ENCODE measurements around the gene MED27. TPM values are rescaled to one million over a fixed set of nuclear protein-coding genes. Genes with fewer than 3 reads are reported as not detected.

Gene MED27
- total and polyA plus RNA-seq, 9 of the 15 experiments (the other 6 are each of a cell fraction or from before 2014, with no cell fraction given), result 24.4 to 91.0 (median 36.1) TPM

DNA sequence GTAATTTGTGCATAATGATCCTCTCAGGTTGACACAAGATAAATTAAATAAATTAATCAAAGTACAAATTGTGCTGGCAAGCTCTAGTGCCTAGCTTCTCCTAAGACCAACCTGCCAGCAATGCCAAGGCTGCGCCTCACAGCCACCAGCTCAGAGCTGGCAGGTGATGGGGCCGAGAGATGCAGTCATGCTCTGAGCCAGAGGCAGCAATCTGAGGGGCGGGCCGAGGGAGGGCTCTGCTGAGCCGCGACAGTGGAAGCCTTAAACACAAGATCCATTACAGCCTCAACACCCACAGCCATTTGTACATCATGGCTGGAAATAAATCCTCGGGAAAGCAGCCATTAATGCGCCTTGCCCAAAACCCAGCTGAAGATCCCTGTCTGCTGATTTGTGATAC, 20.3 kb downstream of the MED27 start:
- H3K4me2 ChIP-seq (ENCODE audit: insufficient read depth, low read length), result no peak overlapping the region
- WGBS (ENCODE audit: insufficient coverage, low coverage, missing lambda C conversion rate), result 90% methylated on average over 8 of the region's 8 CpGs
- 0 out of 3 replicates have a peak, but pooled peaks cover 3% of the 10 kb centered on the region for H3K36me3 ChIP-seq (ENCODE audit: control insufficient read depth, insufficient read depth, low read length)
- in situ Hi-C loops (cut with MboI), result no loop called here
- no peaks in the 10 kb centered on the region for H3K9me1 ChIP-seq (ENCODE audit: control insufficient read depth, insufficient read depth, low read length)
- no peaks in the 10 kb centered on the region for H3K27me3 ChIP-seq (ENCODE audit: control insufficient read depth in 2 of 2, insufficient read depth in 2 of 2, low read length in 2 of 2)
- H3K27ac ChIP-seq (ENCODE audit: extremely low read depth, low read depth, low read length), result no peak overlapping the region
- POLR2A ChIA-PET, result interaction anchor here (0.6 kb wide), 1 partner anchor 32 kb away, joined by 3 read pairs; no protein-coding TSS in a partner anchor
- peaks cover 0 to 4% of the 10 kb centered on the region in 2 experiments; a peak in 2 of 5 replicates for H3K4me1 ChIP-seq (replicated peaks in 1 of 2; ENCODE audit: control insufficient read depth in 2 of 2, insufficient read depth in 2 of 2, low read length in 2 of 2)
- intact Hi-C loops (cut with micrococcal nuclease), result no loop called here
- H3K9ac ChIP-seq (ENCODE audit: insufficient read depth in 1 of 2, low read depth in 2 of 2, low read length in 2 of 2), result no peak overlapping the region
- no peak overlapping the region for H3K4me3 ChIP-seq
- CTCF ChIA-PET (ENCODE audit: low intra/inter-chr PET ratio), result no interaction called here
- no peak for ATAC-seq
- H3K79me2 ChIP-seq (ENCODE audit: control insufficient read depth, insufficient read depth, low read length), result peaks cover 28% of the 10 kb centered on the region
- no peak overlapping the region for H2AFZ ChIP-seq (ENCODE audit: low read depth, low read length)
- H4K20me1 ChIP-seq (replicated peaks; ENCODE audit: control insufficient read depth, insufficient read depth, low read length), result peaks cover 7% of the 10 kb centered on the region; the same call in 1 of the 2 replicates
- no peak for DNase-seq (ENCODE audit: extremely low read depth in 1 of 4, low spot score in 3 of 4)
- FAIRE-seq, result no peak
- H3K9me3 ChIP-seq (replicated peaks; ENCODE audit: control insufficient read depth, insufficient read depth, low read depth, low read length), result no peaks in the 10 kb centered on the region
- BruUV-seq (replicated peaks), result no TSS peak
- TF ChIP-seq BMI1 (IDR thresholded peaks at IDR 0.05; ENCODE audit: low read length), result no peak
- no peak for TF ChIP-seq NR1H2 (CRISPR knock-in tag; IDR thresholded peaks at IDR 0.05)
- no peak for TF ChIP-seq SLC30A9 (CRISPR knock-in tag; IDR thresholded peaks at IDR 0.05)
- TF ChIP-seq, protein P1, sequence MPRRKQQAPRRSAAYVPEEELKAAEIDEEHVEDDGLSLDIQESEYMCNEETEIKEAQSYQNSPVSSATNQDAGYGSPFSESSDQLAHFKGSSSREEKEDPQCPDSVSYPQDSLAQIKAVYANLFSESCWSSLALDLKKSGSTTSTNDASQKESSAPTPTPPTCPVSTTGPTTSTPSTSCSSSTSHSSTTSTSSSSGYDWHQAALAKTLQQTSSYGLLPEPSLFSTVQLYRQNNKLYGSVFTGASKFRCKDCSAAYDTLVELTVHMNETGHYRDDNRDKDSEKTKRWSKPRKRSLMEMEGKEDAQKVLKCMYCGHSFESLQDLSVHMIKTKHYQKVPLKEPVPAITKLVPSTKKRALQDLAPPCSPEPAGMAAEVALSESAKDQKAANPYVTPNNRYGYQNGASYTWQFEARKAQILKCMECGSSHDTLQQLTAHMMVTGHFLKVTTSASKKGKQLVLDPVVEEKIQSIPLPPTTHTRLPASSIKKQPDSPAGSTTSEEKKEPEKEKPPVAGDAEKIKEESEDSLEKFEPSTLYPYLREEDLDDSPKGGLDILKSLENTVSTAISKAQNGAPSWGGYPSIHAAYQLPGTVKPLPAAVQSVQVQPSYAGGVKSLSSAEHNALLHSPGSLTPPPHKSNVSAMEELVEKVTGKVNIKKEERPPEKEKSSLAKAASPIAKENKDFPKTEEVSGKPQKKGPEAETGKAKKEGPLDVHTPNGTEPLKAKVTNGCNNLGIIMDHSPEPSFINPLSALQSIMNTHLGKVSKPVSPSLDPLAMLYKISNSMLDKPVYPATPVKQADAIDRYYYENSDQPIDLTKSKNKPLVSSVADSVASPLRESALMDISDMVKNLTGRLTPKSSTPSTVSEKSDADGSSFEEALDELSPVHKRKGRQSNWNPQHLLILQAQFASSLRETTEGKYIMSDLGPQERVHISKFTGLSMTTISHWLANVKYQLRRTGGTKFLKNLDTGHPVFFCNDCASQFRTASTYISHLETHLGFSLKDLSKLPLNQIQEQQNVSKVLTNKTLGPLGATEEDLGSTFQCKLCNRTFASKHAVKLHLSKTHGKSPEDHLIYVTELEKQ (CRISPR knock-in tag; IDR thresholded peaks at IDR 0.05), result no peak
- no peak for TF ChIP-seq PPARD (CRISPR knock-in tag; IDR thresholded peaks at IDR 0.05)
- TF ChIP-seq ZFPM2 (CRISPR knock-in tag; IDR thresholded peaks at IDR 0.05), result no peak
- TF ChIP-seq, protein P2, sequence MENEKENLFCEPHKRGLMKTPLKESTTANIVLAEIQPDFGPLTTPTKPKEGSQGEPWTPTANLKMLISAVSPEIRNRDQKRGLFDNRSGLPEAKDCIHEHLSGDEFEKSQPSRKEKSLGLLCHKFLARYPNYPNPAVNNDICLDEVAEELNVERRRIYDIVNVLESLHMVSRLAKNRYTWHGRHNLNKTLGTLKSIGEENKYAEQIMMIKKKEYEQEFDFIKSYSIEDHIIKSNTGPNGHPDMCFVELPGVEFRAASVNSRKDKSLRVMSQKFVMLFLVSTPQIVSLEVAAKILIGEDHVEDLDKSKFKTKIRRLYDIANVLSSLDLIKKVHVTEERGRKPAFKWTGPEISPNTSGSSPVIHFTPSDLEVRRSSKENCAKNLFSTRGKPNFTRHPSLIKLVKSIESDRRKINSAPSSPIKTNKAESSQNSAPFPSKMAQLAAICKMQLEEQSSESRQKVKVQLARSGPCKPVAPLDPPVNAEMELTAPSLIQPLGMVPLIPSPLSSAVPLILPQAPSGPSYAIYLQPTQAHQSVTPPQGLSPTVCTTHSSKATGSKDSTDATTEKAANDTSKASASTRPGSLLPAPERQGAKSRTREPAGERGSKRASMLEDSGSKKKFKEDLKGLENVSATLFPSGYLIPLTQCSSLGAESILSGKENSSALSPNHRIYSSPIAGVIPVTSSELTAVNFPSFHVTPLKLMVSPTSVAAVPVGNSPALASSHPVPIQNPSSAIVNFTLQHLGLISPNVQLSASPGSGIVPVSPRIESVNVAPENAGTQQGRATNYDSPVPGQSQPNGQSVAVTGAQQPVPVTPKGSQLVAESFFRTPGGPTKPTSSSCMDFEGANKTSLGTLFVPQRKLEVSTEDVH (IDR thresholded peaks at IDR 0.05; ENCODE audit: low read depth, partially characterized antibody), result no peak
- no peak for TF ChIP-seq NFIC (IDR thresholded peaks at IDR 0.05)
- TF ChIP-seq NR4A1 (CRISPR knock-in tag; IDR thresholded peaks at IDR 0.05), result no peak
- no peak for TF ChIP-seq NR4A1 (tag; IDR thresholded peaks at IDR 0.05)
- no peak for TF ChIP-seq FOXK1 (CRISPR knock-in tag; IDR thresholded peaks at IDR 0.05; ENCODE audit: borderline replicate concordance)
- no peak for TF ChIP-seq KLF6 (CRISPR knock-in tag; IDR thresholded peaks at IDR 0.05; ENCODE audit: borderline replicate concordance)
- TF ChIP-seq ZFP36 (IDR thresholded peaks at IDR 0.05; ENCODE audit: low read depth, low read length, partially characterized antibody), result no peak
- no peak for TF ChIP-seq HLTF (IDR thresholded peaks at IDR 0.05)
- no peak for TF ChIP-seq ZNF133 (CRISPR knock-in tag; IDR thresholded peaks at IDR 0.05)

All from K562 (cell line).